PC-9 (cell line): ENCODE measurements around the gene FGB. TPM values are rescaled to one million over a fixed set of nuclear protein-coding genes. Genes with fewer than 3 reads are reported as not detected.
A peak's percentile ranks its signal among the peaks of the same experiment; 100 is the strongest.

Experiments
- BruUV-seq: library from RNA; stranded (reverse); fragments of 400-500 nt; replicated peaks from 2 replicates; lab custom pipeline; 2021; lab: Mats Ljungman, UMichigan
- CTCF ChIA-PET: fragments of 300-600 bp; sonication (Branson Sonifier 250); formaldehyde crosslinking; loops from one replicate; lab custom pipeline; 2022; ENCODE audit warnings: antibody characterized with exemption; lab: Charles Lee
- POLR2A ChIA-PET: fragments of 300-600 bp; sonication (Branson Sonifier 250); formaldehyde crosslinking; loops from one replicate; lab custom pipeline; 2022; ENCODE audit warnings: antibody characterized with exemption; ENCODE audit not compliant: unreplicated experiment; lab: Charles Lee
- DNase-seq, 2 experiments: peaks; one replicate each; pipeline versions ENCODE4 v3.0.0 to v3.0.0-alpha.2; 2015 to 2022; ENCODE audit warnings: mixed read lengths in 1 of 2
- H2AFZ ChIP-seq: fragments of 200-600 bp; sonication (generic); 2 replicates; pipeline ENCODE4 v1.8.1; 2017; ENCODE audit warnings: antibody characterized with exemption
- H3F3A ChIP-seq: fragments of 200-600 bp; sonication (generic); 2 replicates; pipeline ENCODE4 v1.8.1; 2017; ENCODE audit warnings: antibody characterized with exemption, mild to moderate bottlenecking, low read depth; ENCODE audit not compliant: insufficient read depth
- H3K27ac ChIP-seq: fragments of 200-600 bp; sonication (generic); 2 replicates; pipeline ENCODE4 v1.6.1; 2016; ENCODE audit warnings: mixed run types
- H3K27me3 ChIP-seq: fragments of 200-600 bp; sonication (generic); 2 replicates; pipeline ENCODE4 v1.6.1; 2016; ENCODE audit warnings: low read depth, mixed run types; ENCODE audit not compliant: insufficient read depth
- H3K36me3 ChIP-seq: fragments of 200-600 bp; sonication (generic); 2 replicates; pipeline ENCODE4 v1.6.1; 2016; ENCODE audit warnings: low read depth, mixed run types
- H3K4me1 ChIP-seq: fragments of 200-600 bp; sonication (generic); replicated peaks from 2 replicates; pipeline ENCODE4 v1.6.1; 2016; ENCODE audit warnings: mixed run types; ENCODE audit not compliant: insufficient read depth
- H3K4me2 ChIP-seq: fragments of 200-600 bp; sonication (generic); 2 replicates; pipeline ENCODE4 v1.6.1; 2017; ENCODE audit warnings: mixed run types
- H3K4me3 ChIP-seq: fragments of 200-600 bp; sonication (generic); 2 replicates; pipeline ENCODE4 v1.6.1; 2016; ENCODE audit warnings: mixed run types
- H3K79me2 ChIP-seq: fragments of 200-600 bp; sonication (generic); 2 replicates; pipeline ENCODE4 v1.6.1; 2017; ENCODE audit warnings: low read depth, mixed run types
- H3K9me2 ChIP-seq: fragments of 200-600 bp; sonication (generic); 2 replicates; pipeline ENCODE4 v1.8.1; 2017; ENCODE audit warnings: mild to moderate bottlenecking; ENCODE audit not compliant: insufficient read depth
- H3K9me3 ChIP-seq: fragments of 200-600 bp; sonication (generic); 2 replicates; pipeline ENCODE4 v1.8.1; 2016; ENCODE audit warnings: low read depth; ENCODE audit not compliant: insufficient read depth
- H4K20me1 ChIP-seq: fragments of 200-600 bp; sonication (generic); 2 replicates; pipeline ENCODE4 v1.8.1; 2017; ENCODE audit not compliant: insufficient read depth
- EZH2 ChIP-seq: fragments of 200-600 bp; sonication (generic); IDR thresholded peaks from 2 replicates; pipeline ENCODE4 v1.8.0; 2017; ENCODE audit warnings: antibody characterized with exemption, low read depth
- intact Hi-C: fragments of 100-400 bp; cut with micrococcal nuclease; formaldehyde crosslinking; loops from one replicate; pipeline ENCODE4 v1.10.0; 2022; ENCODE audit not compliant: unreplicated experiment
- total RNA-seq: library from RNA; stranded (reverse); gene quantifications from 2 replicates; pipeline ENCODE4 v1.2.3, GENCODE V29; 2021
- TF ChIP-seq, protein P1 (sequence below): fragments of 200-600 bp; sonication (generic); conservative IDR thresholded peaks from 2 replicates; pipeline ENCODE4 v1.6.1; 2017; ENCODE audit warnings: mixed run types, antibody characterized with exemption, mild to moderate bottlenecking, moderate library complexity

Gene FGB
- total RNA-seq, 1 experiment from 2014 or later, result not detected

DNA sequence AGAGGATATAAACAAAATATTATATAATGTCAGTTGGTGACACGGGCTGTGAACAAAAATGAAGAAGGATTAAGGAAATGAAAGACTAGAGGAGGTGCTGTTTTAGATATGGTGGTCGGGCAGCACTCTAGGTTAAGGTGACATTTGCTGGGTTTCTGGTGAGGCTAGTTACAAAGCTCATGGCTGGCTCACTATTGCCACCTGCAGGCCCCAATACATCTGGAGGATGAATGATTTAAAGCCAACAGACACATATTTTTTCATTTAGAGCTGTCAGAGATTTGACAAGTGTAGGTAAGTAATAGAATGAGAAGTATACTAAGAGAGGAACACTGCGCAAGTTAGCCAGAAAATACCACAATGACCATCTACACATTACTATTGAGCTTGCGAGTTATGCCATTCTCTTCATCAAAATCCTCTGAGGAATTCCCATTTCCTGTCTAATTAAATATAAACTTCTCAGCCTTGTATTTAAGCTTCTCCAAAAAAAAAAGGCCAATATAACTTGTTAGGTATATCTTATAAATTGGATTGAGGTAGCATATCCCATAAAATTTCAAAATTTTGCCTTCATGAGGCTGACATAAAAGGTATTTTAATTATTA, 56.0 kb downstream of the FGB start:
- TF ChIP-seq, protein P1, sequence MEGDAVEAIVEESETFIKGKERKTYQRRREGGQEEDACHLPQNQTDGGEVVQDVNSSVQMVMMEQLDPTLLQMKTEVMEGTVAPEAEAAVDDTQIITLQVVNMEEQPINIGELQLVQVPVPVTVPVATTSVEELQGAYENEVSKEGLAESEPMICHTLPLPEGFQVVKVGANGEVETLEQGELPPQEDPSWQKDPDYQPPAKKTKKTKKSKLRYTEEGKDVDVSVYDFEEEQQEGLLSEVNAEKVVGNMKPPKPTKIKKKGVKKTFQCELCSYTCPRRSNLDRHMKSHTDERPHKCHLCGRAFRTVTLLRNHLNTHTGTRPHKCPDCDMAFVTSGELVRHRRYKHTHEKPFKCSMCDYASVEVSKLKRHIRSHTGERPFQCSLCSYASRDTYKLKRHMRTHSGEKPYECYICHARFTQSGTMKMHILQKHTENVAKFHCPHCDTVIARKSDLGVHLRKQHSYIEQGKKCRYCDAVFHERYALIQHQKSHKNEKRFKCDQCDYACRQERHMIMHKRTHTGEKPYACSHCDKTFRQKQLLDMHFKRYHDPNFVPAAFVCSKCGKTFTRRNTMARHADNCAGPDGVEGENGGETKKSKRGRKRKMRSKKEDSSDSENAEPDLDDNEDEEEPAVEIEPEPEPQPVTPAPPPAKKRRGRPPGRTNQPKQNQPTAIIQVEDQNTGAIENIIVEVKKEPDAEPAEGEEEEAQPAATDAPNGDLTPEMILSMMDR, result peak; percentile 76
- no peak for TF ChIP-seq EZH2
- H4K20me1 ChIP-seq, result no peaks in the 10 kb centered on the region
- H2AFZ ChIP-seq, result no peak overlapping the region
- H3K9me2 ChIP-seq, result no peaks in the 10 kb centered on the region
- no peak overlapping the region for H3K27ac ChIP-seq
- H3F3A ChIP-seq, result no peaks in the 10 kb centered on the region
- no peak overlapping the region for H3K4me2 ChIP-seq
- no peaks in the 10 kb centered on the region for H3K27me3 ChIP-seq
- POLR2A ChIA-PET, result no interaction called here
- H3K9me3 ChIP-seq, result no peaks in the 10 kb centered on the region
- intact Hi-C loops, result loop anchor here (1.0 kb wide), 4 partner anchors 60 to 220 kb away; no protein-coding TSS in a partner anchor
- H3K36me3 ChIP-seq, result no peaks in the 10 kb centered on the region
- no peaks in the 10 kb centered on the region for H3K4me1 ChIP-seq
- CTCF ChIA-PET, result interaction anchor here (0.7 to 2.5 kb wide), 8 partner anchors 31 to 288 kb away, joined by 3 to 36 read pairs (median 5); partner anchors contain the start of genes FGB and PLRG1
- DNase-seq, result peak; percentile 40 to 55
- H3K79me2 ChIP-seq, result no peaks in the 10 kb centered on the region
- H3K4me3 ChIP-seq, result no peak overlapping the region
- BruUV-seq, result no TSS peak

DNA sequence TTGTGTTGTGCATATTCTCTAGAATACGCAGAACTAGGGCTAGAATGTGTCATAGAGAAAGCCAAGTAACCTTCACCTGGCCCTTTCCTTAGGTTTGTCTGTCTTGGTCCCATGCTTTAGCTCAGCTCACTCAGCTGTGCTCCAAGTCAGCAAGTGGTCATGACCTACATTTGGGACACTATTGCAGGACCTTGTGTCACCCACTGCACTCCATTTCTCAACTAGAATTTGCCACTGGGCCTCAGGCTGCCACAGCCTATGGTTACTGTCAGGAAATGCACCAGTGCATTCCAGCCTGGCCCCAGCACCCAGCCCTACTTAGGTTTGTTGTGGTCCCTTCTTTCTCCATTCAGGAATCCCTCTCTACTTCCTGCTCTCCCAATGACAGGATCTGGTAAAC, 57.3 kb downstream of the FGB start:
- Histone ChIP-seq H3K36me3 (no peaks in the 10 kb centered on the region), H3K4me1 (no peaks in the 10 kb centered on the region), H3K27me3 (no peaks in the 10 kb centered on the region), H3F3A (no peaks in the 10 kb centered on the region), H3K9me3 (no peaks in the 10 kb centered on the region), H3K4me2 (no peak overlapping the region), H2AFZ (no peak overlapping the region), H3K79me2 (no peaks in the 10 kb centered on the region), H3K9me2 (no peaks in the 10 kb centered on the region), H3K27ac (no peak overlapping the region), H4K20me1 (no peaks in the 10 kb centered on the region), H3K4me3 (no peak overlapping the region)
- BruUV-seq, result no TSS peak
- ChIA-PET POLR2A (no interaction called here), CTCF (interaction anchor here (0.6 to 2.3 kb wide), 2 partner anchors 61 to 62 kb away, joined by 3 to 9 read pairs; no protein-coding TSS in a partner anchor)
- intact Hi-C loops, result no loop called here
- no peak for DNase-seq
- TF ChIP-seq, protein P1, result no peak
- TF ChIP-seq EZH2, result no peak

Other genes starting within 250 kb of the FGB start
- gene DCHS2, start 71.2 kb upstream of the FGB start, total RNA-seq, result 0.02 and 0.15 TPM in 2 replicates
- 60.8 and 80.7 TPM in 2 replicates for gene PLRG1, start 12.6 kb upstream of the FGB start, total RNA-seq
- gene FGA, start 27.7 kb downstream of the FGB start, total RNA-seq, result not detected in 2 replicates
- gene FGG, start 49.6 kb downstream of the FGB start, total RNA-seq, result not detected in 2 replicates
- gene LRAT, start 181.0 kb downstream of the FGB start, total RNA-seq, result 0.68 and 0.85 TPM in 2 replicates
- gene RBM46, start 218.3 kb downstream of the FGB start, total RNA-seq, result not detected in 2 replicates